ENCODE data around the gene POLR2E. TPM values are rescaled to one million over a fixed set of nuclear protein-coding genes. Genes with fewer than 3 reads are reported as not detected.
A peak's percentile ranks its signal among the peaks of the same experiment; 100 is the strongest.

The POLR2E gene
- total and polyA plus RNA-seq, 9 of the 15 experiments (the other 6 are each of a cell fraction or from before 2014, with no cell fraction given), result 3.4 to 413 (median 244) TPM

GRCh38 chr19:1122972-1123363 lies 27.8 kb upstream of the POLR2E start (continued):
- peak in 1 of 3 experiments; percentile 71; a peak in 2 of 6 replicates for TF ChIP-seq CTCF (IDR thresholded peaks at IDR 0.05 in 2 of 3, conservative IDR thresholded peaks at IDR 0.05 in 1 of 3; ENCODE audit: insufficient read depth in 2 of 3, low read depth in 1 of 3, low read length in 3 of 3)
- TF ChIP-seq SRSF9 (IDR thresholded peaks at IDR 0.05; ENCODE audit: borderline replicate concordance, low read depth, low read length), result no peak
- TF ChIP-seq, protein P1, sequence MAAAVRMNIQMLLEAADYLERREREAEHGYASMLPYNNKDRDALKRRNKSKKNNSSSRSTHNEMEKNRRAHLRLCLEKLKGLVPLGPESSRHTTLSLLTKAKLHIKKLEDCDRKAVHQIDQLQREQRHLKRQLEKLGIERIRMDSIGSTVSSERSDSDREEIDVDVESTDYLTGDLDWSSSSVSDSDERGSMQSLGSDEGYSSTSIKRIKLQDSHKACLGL (CRISPR knock-in tag; IDR thresholded peaks at IDR 0.05; ENCODE audit: borderline replicate concordance, poor library complexity, severe bottlenecking), result no peak
- TF ChIP-seq EP300 (IDR thresholded peaks at IDR 0.05; ENCODE audit: low read length), result no peak
- TF ChIP-seq CHD2 (IDR thresholded peaks at IDR 0.05; ENCODE audit: low read depth, low read length), result peak; percentile 64
- TF ChIP-seq ZFX (CRISPR knock-in tag; IDR thresholded peaks at IDR 0.05), result no peak
- TF ChIP-seq HDGF (IDR thresholded peaks at IDR 0.05), result 0 out of 2 replicates have a peak, but pooled peaks have one; percentile 13
- TF ChIP-seq MBD2 (IDR thresholded peaks at IDR 0.05; ENCODE audit: borderline replicate concordance, low read depth), result peak; percentile 100
- TF ChIP-seq, protein P2, sequence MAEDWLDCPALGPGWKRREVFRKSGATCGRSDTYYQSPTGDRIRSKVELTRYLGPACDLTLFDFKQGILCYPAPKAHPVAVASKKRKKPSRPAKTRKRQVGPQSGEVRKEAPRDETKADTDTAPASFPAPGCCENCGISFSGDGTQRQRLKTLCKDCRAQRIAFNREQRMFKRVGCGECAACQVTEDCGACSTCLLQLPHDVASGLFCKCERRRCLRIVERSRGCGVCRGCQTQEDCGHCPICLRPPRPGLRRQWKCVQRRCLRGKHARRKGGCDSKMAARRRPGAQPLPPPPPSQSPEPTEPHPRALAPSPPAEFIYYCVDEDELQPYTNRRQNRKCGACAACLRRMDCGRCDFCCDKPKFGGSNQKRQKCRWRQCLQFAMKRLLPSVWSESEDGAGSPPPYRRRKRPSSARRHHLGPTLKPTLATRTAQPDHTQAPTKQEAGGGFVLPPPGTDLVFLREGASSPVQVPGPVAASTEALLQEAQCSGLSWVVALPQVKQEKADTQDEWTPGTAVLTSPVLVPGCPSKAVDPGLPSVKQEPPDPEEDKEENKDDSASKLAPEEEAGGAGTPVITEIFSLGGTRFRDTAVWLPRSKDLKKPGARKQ (CRISPR knock-in tag; IDR thresholded peaks at IDR 0.05), result no peak
- TF ChIP-seq ZNF133 (CRISPR knock-in tag; IDR thresholded peaks at IDR 0.05), result no peak
- TF ChIP-seq HMGN3 (IDR thresholded peaks at IDR 0.05; ENCODE audit: borderline replicate concordance, extremely low read depth, insufficient read length, low read depth, low read length), result peak; percentile 100

Data from K562 (cell line).